Measurements from ENCODE around the gene CENPM.

The CENPM gene

DNA sequence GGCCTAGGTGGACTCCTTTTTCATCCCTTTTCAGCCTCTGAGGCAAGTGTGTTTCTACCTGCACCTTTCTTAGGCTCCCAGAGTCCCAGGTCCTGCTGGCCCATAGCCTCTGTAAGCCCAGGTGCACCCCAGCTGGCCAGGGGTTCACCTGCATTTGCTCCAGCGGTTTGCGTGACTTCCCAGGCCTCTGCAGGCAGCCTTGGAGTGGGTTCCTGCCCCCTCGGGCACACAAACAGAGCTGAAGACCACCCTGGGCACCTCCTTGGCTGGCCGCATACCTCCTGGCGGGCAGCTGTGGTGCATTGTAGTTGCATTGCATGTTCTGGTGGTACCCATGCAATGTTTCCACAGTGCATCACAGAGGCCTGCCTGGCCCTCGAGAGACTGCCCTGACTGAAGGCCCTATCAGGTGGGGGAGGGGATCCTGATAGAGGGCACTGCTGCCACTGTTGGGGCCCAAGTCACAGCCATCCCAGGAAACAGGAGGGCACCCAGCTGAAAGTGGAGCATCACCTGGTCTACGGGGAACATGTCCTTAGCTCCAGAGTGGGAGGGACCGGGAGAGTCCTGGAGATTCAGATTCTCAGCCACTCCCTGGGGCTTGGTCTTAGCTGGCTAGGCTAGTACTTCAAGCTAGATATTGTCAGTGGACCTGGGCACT is 46.2 kb downstream of the CENPM start:
- no peak for DNase-seq (ENCODE audit: low read depth, low spot score)

- no peak for DNase-seq (ENCODE audit: low read depth, low spot score)
Observed at GRCh38 chr22:41899992-41900651, 46.8 kb downstream of the CENPM start.

GRCh38 chr22:41899110-41899509 is 47.8 kb downstream of the CENPM start:
- no peak for DNase-seq (ENCODE audit: low read depth, low spot score)

- no peak for DNase-seq (ENCODE audit: low read depth, low spot score)
Observed at GRCh38 chr22:41898645-41899044, 48.3 kb downstream of the CENPM start.

- DNase-seq (ENCODE audit: low read depth, low spot score) = no peak
Observed at GRCh38 chr22:41893591-41894375, 53.2 kb downstream of the CENPM start.

GRCh38 chr22:41892721-41893120 is 54.2 kb downstream of the CENPM start:
- no peak for DNase-seq (ENCODE audit: low read depth, low spot score)

- DNase-seq (ENCODE audit: low read depth, low spot score) = no peak
Observed at GRCh38 chr22:41891407-41891806, 55.5 kb downstream of the CENPM start.
